Upper lobe of right lung (tissue), 1 donor: ENCODE measurements around the gene NRBF2. TPM values are rescaled to one million over a fixed set of nuclear protein-coding genes. Genes with fewer than 3 reads are reported as not detected.

ENCODE experiments used
- ATAC-seq: fragments of 200-7000 bp; cut with Tn5 transposase; one replicate; pipeline ENCODE4 v1.9.1; 2020; ENCODE audit warnings: mild to moderate bottlenecking, moderate library complexity
- DNase-seq: peaks from one replicate; pipeline ENCODE4 v3.0.0-alpha.2; 2020
- H3K27ac ChIP-seq: fragments of 200-600 bp; one replicate; pipeline ENCODE4 v1.8.0; 2022
- H3K27me3 ChIP-seq: fragments of 200-600 bp; one replicate; pipeline ENCODE4 v1.8.0; 2022; ENCODE audit warnings: mild to moderate bottlenecking
- H3K36me3 ChIP-seq: fragments of 200-600 bp; one replicate; pipeline ENCODE4 v1.8.0; 2022
- H3K4me1 ChIP-seq: fragments of 200-600 bp; one replicate; pipeline ENCODE4 v1.8.0; 2022
- H3K4me3 ChIP-seq: fragments of 200-600 bp; one replicate; pipeline ENCODE4 v1.8.0; 2022; ENCODE audit warnings: mild to moderate bottlenecking
- H3K9me3 ChIP-seq: fragments of 200-600 bp; one replicate; pipeline ENCODE4 v1.8.0; 2022
- CTCF ChIP-seq: fragments of 200-600 bp; IDR thresholded peaks from one replicate; pipeline ENCODE4 v1.8.0; 2022; ENCODE audit warnings: antibody characterized with exemption
- intact Hi-C: fragments of 100-400 bp; cut with DNase I; formaldehyde crosslinking; loops from one replicate; pipeline ENCODE4 v1.11.0; 2022
- total RNA-seq: library from RNA; stranded (reverse); fragmentation: NEBNext Ultra II Directional; extraction: Animal tissue kit (Norgen Biotek cat#: 25700); gene quantifications from one replicate; pipeline ENCODE4 v1.2.1, GENCODE V29; 2021
- donor health status: DM: no; HTN: yes; CAD: no; lungs with severe emphysema.

Gene NRBF2
- total RNA-seq, 1 donor from 2014 or later = 20.6 TPM

GRCh38 chr10:63137306-63137705 lies 4.2 kb downstream of the NRBF2 start:
- no peaks in the 10 kb centered on the region for H3K27me3 ChIP-seq
- ATAC-seq (peak; percentile 53), DNase-seq (no peak)
- no peak overlapping the region for H3K4me3 ChIP-seq
- intact Hi-C loops = no loop called here
- H3K9me3 ChIP-seq = no peaks in the 10 kb centered on the region
- H3K36me3 ChIP-seq = no peaks in the 10 kb centered on the region
- TF ChIP-seq CTCF = no peak
- peaks cover 21% of the 10 kb centered on the region for H3K4me1 ChIP-seq
- H3K27ac ChIP-seq = no peak overlapping the region

- H3K36me3 ChIP-seq = no peaks in the 10 kb centered on the region
- TF ChIP-seq CTCF = no peak
- peaks cover 16% of the 10 kb centered on the region for H3K4me1 ChIP-seq
- H3K9me3 ChIP-seq = no peaks in the 10 kb centered on the region
- no peaks in the 10 kb centered on the region for H3K27me3 ChIP-seq
- no peak overlapping the region for H3K4me3 ChIP-seq
- DNase-seq (no peak), ATAC-seq (no peak)
- intact Hi-C loops = no loop called here
- H3K27ac ChIP-seq = no peak overlapping the region
These were observed 6.9 kb downstream of the NRBF2 start for GRCh38 chr10:63140077-63140476.

- no peak for TF ChIP-seq CTCF
- no peaks in the 10 kb centered on the region for H3K27me3 ChIP-seq
- peaks cover 12% of the 10 kb centered on the region for H3K36me3 ChIP-seq
- H3K9me3 ChIP-seq = no peaks in the 10 kb centered on the region
- no peak overlapping the region for H3K4me3 ChIP-seq
- H3K4me1 ChIP-seq = peaks cover 14% of the 10 kb centered on the region
- intact Hi-C loops = no loop called here
- H3K27ac ChIP-seq = no peak overlapping the region
- no peak for DNase-seq
- no peak for ATAC-seq
These were observed 9.0 kb downstream of the NRBF2 start for GRCh38 chr10:63142136-63142535.

GRCh38 chr10:63143987-63144386 lies 10.9 kb downstream of the NRBF2 start:
- peak; percentile 22 for ATAC-seq

GRCh38 chr10:63145782-63146181 lies 12.7 kb downstream of the NRBF2 start:
- H3K27ac ChIP-seq = peak overlapping the region; percentile 24
- no peaks in the 10 kb centered on the region for H3K9me3 ChIP-seq
- H3K4me3 ChIP-seq = no peak overlapping the region
- TF ChIP-seq CTCF = no peak
- H3K27me3 ChIP-seq = no peaks in the 10 kb centered on the region
- intact Hi-C loops = no loop called here
- H3K36me3 ChIP-seq = peaks cover 12% of the 10 kb centered on the region
- H3K4me1 ChIP-seq = peaks cover 14% of the 10 kb centered on the region
- peak; percentile 53 for ATAC-seq
- DNase-seq = no peak

More at GRCh38 chr10:63143987-63144386, 10.9 kb downstream of the NRBF2 start:
- DNase-seq = no peak
- TF ChIP-seq CTCF = no peak
- no peak overlapping the region for H3K27ac ChIP-seq
- H3K27me3 ChIP-seq = no peaks in the 10 kb centered on the region
- H3K9me3 ChIP-seq = no peaks in the 10 kb centered on the region
- peaks cover 14% of the 10 kb centered on the region for H3K4me1 ChIP-seq
- H3K4me3 ChIP-seq = no peak overlapping the region
- intact Hi-C loops = no loop called here
- peaks cover 12% of the 10 kb centered on the region for H3K36me3 ChIP-seq

- Histone ChIP-seq H3K4me1 (peaks cover 14% of the 10 kb centered on the region), H3K4me3 (no peak overlapping the region), H3K9me3 (no peaks in the 10 kb centered on the region), H3K27me3 (no peaks in the 10 kb centered on the region), H3K36me3 (peaks cover 12% of the 10 kb centered on the region), H3K27ac (peak overlapping the region; percentile 24)
- DNase-seq (no peak), ATAC-seq (no peak)
- intact Hi-C loops = no loop called here
- no peak for TF ChIP-seq CTCF
These were observed 13.4 kb downstream of the NRBF2 start for GRCh38 chr10:63146503-63146902.
